GM03348 (cell line): ENCODE measurements around the gene BTC.
"Not testable (repeated sequence)": the region's sequence is repeated elsewhere in the genome, so short reads cannot be mapped to it uniquely, and the experiment has no call there.

Experiments used
- DNase-seq: peaks from one replicate; pipeline ENCODE4 v3.0.0; 2012; ENCODE audit warnings: low spot score

BTC gene

DNA sequence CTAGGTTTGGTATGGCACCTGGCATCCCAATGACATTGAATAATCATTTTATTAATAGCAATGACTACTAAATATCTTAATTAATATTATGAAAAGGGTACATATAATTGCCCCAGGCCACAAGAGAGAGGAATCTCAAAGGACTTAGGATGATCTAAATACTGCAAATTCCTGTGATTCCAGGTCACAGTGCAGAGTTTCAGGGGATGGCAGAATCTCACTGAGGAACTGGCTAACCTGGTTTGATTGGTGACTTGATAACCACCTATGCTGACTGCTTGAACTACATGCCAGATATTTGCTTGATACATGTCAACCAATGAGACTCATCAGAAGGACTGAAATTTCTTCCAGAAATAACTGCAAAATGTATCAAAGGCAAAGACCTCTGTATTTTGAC, 37.2 kb downstream of the BTC start:
- DNase-seq, result no peak

DNA sequence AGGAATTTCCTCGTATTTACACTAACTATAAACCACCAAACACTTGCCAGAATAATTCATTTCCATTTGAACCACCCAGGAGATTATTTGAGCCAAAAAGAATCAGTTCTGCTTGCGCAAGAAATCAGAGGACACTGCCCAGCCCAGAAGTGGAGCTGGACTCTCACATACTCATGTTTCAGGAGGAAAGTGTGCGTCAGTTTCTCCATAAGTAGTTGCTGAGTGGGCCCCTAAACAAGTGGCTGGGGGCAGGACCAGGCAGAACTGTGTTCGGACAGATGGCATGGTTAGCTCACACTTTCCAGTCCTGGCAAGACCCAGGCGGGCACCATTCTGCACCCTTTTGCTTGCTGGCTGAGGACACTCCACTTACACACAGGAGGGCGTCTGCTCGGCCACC, 38.8 kb downstream of the BTC start:
- DNase-seq, result no peak

DNA sequence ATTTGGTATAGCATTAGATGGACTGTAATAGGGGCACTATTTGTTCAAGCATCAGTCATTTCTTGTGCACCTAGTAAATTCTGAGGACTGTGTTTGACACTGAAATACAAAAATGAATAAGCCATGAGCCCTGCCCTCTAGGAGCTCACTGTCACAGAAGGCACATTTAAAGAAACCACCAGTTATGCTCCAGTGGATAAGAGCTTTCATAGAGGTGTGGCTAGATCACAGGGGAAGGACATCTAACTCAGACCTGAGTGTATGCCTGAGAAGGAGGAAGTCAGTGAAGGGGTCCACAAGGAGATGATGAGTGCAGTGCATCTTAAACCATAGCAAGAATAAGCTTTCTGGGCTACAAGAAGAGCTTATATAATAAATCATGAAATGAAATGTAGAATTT, 40.1 kb downstream of the BTC start:
- no peak for DNase-seq

DNA sequence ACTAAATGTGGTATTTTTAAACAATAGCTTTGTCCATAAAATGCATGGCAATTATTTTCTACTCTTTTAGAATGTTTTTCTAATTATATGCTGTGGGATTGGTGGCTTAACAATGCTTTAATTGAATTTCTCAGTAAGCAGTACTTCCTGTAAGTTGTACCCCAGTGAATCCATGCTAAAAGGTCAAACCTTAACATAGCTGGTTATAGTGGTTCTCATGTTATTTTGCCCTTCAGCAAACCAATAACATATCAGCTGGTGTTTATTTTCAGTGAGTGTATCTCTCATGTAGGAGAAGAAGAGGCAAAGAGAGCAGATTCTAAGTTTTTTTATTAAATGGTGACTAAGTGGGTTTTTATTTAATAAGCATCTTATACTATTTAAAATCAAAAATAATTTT, 41.5 kb downstream of the BTC start:
- no peak for DNase-seq

DNA sequence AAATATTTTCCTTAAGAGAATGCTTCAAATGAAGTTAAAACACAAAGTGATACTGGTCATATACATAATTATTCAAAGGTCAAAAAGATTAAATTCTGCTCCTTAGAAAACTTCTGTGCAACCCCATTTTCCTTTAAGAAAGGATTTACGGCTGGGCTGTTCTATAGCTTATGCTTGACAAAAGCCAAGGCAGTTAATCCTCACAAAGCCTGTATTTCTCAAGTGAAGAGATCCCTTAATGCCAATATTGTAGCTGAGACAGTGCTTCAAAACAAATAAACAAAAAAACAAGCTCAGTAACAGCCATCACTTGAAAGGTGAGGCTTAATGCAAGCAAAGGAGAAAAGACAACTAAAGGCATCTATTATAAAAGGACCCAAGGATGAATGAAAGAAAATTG, 42.5 kb downstream of the BTC start:
- DNase-seq, result no peak

DNA sequence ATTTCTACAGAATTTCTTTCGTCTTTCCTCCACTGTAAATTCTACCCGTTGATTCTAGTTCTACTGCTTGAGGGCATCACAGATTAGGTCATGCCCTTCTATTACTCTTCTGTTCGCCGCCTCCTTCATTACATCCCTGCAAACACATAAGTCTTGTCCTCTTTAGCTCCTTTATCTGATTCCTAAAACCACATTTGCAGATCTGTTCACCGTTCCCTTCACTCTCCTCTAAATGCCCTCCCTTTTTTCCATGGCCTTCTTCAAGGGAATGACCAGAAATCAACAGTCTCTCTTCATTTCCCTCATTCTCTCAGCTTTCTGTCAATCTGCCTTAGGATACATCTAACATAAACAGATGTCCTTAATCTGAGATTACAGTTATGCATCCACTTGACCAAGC, 43.1 kb downstream of the BTC start:
- no peak for DNase-seq

DNA sequence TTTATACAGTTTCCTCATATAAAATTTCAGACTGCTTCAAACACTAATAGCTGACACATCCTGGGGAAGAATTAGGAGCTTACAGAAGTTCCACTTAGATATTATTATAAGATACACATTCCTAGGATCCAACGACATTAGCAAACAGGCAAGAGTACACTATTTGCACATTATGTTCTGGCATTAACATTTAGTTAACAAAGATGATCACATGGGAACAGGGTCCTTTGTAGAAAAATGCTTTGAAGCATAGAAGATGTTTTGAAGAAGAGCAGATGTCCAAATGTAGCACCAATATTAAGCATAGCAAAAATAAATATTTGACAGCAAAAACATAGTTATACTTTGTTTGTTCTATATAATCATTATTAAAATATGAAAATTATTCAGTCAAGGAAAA, 52.1 kb downstream of the BTC start:
- no peak for DNase-seq

DNA sequence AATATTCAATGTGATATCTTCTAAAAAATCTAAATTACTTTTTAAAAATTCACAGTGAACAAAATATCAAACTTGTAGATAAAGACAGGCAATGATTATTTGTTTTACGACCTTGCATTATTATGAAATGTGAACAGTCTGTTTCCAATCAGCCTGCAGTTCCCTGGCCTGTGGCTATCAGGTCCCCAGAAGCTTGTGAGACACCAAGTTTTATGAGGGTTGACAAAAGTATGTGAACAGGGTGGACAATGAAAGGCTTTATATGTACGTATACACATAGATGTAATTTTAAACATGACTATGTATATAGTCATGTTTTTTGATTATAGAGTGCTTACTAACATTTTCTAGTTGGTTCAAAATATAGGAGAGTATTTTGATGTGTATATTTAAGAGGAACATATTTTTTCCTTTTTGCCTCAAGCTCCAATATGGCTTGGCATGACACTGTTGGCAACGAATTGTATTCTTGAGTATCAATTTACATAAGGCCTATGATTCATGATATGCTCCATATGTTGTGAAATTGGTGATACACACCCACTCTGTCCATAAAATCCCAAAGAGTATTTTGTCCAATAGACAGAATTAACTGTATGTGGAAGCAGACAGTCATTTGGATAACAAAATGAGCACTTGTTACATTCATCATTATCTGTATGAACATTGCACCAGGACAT, 55.7 kb downstream of the BTC start:
- DNase-seq, result no peak

DNA sequence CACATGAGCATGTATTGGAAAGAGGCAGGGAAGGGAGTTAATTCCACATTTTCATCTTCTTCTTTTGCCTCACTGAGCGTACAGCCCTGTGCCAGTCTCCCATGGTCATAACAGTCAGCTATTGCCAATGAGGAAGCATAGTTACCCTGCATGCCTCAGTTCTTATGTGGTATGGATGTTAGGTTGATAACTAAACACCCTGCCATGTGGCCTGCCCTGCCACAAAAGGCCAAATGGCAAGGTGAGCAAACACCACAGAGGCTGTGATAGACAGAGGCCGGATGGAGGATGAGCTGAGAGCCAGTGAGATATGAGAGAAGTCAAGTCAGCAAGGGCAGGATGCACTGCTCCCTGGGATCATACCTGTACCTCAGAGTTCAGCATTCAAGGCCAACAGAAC, 59.3 kb downstream of the BTC start:
- no peak for DNase-seq

DNA sequence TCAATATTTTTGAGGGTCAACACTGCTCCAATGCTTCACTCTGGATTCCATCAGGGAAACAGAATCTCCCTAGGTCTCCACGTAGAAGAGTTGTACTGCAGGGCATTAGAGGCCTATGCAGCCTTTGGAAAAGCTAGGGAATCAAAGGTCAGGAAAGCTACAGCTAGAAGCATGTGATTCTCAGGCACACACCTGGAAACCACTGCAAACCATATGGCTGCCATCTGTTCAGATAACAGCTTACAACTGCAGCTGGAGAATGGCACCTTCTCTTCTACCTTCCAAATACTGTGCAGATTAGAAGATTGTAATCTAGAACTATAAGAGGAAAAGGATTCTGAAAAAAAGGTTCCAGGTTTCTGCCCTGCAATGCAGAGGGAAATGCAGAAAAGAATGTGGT, 60.6 kb downstream of the BTC start:
- no peak for DNase-seq

DNA sequence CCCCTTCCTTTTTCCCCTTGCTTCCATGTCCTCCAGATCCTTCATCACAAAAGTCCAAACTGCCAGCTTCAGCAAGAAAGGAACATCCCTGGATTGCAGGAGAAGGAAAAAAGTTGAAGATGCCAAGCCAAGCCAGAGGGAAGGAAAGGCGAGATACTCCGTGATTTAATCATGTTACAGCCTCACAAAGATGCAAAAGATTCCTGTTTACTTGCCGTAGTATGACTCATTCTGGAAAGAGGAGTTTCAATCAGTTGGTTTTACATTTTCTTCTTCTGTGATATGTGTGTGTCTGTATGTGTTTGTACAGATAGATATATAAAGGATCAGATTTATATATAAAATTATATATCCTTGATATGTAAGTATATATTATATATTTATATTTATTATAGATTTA, 69.3 kb downstream of the BTC start:
- DNase-seq, result no peak

DNA sequence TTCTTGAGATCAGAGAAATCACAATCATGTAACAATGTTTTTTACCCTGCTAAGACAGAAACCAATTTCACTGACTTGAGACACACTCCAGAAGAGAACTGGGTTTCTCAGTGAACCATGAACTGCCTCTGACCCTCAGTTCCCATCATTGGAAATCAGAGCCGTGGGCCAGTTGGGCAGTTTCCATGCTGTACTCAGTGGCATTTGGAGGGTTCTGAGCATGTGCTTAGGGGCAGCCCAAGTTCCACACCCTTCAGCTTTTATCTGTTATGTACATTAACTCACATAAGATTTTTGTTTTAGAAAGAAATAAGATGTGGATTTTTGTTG, 77.9 kb downstream of the BTC start:
- no peak for DNase-seq

DNA sequence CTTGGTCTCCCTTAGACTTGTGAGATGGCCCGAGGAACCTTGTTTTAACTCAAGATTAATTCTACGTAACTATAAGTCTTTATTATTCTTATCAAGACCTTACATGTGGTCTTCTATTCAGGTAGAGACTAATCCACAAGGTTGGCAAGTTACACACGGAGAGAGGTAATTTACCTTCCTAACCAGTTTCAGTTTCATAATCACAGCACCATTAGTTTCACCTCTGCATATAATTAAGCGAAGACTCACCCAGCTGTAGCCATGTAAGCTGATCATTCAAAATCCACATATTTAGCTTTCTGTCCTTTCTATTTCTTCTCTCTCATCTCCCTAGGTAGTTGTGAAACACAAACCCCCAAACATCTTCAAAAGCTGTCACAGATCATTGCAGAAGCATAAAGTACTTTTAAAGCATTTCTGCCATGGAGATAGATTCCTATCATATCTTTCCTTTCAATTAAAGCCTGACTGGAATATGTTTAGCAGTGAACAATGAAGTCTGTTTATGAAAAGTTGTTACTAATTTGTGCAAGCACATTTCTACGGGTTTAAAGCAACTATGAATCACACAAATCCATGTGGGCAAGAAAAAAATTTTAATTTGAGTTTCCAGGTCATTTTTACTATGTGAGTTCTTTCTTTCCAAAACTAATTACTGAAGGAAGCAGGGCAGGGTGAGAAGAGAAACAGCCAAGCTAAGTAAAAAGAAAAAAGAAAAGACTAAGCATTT, 78.5 kb downstream of the BTC start:
- DNase-seq, result no peak

DNA sequence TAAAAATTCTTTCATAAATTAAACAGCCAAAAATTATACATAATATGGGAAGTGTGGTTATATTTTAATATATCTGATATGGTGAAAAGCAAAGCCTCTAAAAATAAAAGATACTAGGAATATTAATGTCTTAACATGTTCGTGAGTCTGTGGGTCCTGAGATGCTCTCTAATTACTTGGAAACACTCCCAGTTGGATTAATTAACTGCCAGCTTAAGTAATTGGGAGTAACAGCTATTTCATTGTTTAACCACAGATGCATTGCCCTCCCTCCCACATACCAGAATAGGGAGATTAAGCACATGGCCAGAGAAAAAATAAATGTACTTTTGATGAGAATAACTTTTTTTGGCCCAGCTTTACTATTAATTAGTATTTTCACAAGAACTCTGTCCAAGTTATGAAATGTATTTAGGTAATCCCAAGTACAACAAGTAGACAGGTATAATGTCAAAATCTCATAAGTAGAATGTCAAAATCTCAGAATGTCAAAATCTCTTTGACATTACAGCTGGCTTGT, 79.7 kb downstream of the BTC start:
- no peak for DNase-seq

DNA sequence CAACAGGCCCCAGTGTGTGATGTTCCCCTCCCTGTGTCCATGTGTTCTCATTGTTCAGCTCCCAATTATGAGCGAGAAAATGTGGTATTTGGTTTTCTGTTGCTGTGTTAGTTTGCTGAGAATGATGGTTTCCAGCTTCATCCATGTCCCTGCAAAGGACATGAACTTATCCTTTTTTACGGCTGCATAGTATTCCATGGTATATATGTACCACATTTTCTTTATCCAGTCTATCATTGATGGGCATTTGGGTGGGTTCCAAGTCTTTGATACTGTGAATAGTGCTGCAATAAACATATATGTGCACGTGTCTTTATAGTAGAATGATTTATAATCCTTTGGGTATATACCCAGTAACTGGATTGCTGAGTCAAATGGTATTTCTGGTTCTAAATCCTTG, 86.2 kb downstream of the BTC start:
- not testable (repeated sequence) for DNase-seq
